Metanephros (tissue), 2 donors: ENCODE measurements around the gene C1QL1. TPM values are rescaled to one million over a fixed set of nuclear protein-coding genes. Genes with fewer than 3 reads are reported as not detected.

ENCODE experiments used
- small RNA-seq: library from RNA; depleted of rRNA; stranded (forward); fragments of <200 nt; gene quantifications from one replicate; pipeline ENCODE3, GENCODE V24; 2014; ENCODE audit warnings: low replicate concordance
- total RNA-seq: library from RNA; depleted of rRNA; stranded (reverse); fragments of >200 nt; gene quantifications from one replicate; pipeline ENCODE4 v1.2.3, GENCODE V29; 2014

The C1QL1 gene
- 1.1 TPM for total RNA-seq

GRCh38 chr17:44968225-44969143, at the start of gene C1QL1:
Gene C1QL1, minus strand, starts transcription at chr17:44968303. Its CDS starts 255 bp downstream, at chr17:44968048.

GRCh38 chr17:44947461-44948314, 20.4 kb downstream of the C1QL1 start, which contains the start of gene KIF18B:
Gene KIF18B, minus strand, starts transcription at chr17:44947773. Its CDS starts 11,429 bp downstream, at chr17:44936344.

GRCh38 chr17:44915321-44915726, 52.8 kb downstream of the C1QL1 start, which contains the start of gene GFAP:
Gene GFAP, minus strand, starts transcription at chr17:44915500. Its CDS starts 14 bp downstream, at chr17:44915486.

Small RNA genes lying within 50 kb of the gene (small RNA-seq; reads per million reads assigned to genes)
- gene AC015936.2 (not detected), gene MIR6783 (not detected)

Other genes with a start within 250 kb of the C1QL1 start
- gene ADAM11, start 209.3 kb downstream of the C1QL1 start, total RNA-seq = 3.0 TPM
- 21.6 TPM for gene GJC1, start 138.0 kb downstream of the C1QL1 start, total RNA-seq
- 0.76 TPM for gene HIGD1B, start 120.4 kb downstream of the C1QL1 start, total RNA-seq
- gene EFTUD2, start 68.9 kb downstream of the C1QL1 start, total RNA-seq = 75.6 TPM
- 0.29 TPM for gene GFAP, start 52.8 kb downstream of the C1QL1 start, total RNA-seq
- 5.4 TPM for gene KIF18B, start 20.5 kb downstream of the C1QL1 start, total RNA-seq
- gene DCAKD, start 83.3 kb upstream of the C1QL1 start, total RNA-seq = 51.7 TPM
- 44.2 TPM for gene NMT1, start 93.0 kb upstream of the C1QL1 start, total RNA-seq
- gene PLCD3, start 164.2 kb upstream of the C1QL1 start, total RNA-seq = 20.2 TPM
- 11.5 TPM for gene ACBD4, start 167.4 kb upstream of the C1QL1 start, total RNA-seq
- gene HEXIM1, start 180.2 kb upstream of the C1QL1 start, total RNA-seq = 23.4 TPM
- gene HEXIM2, start 193.6 kb upstream of the C1QL1 start, total RNA-seq = 9.1 TPM